B cell (primary cell): ENCODE data around the gene TCF12. TPM values are rescaled to one million over a fixed set of nuclear protein-coding genes. Genes with fewer than 3 reads are reported as not detected.
A peak's percentile ranks its signal among the peaks of the same experiment; 100 is the strongest.

ENCODE experiments used
- ATAC-seq: fragments of 200-7000 bp; cut with Tn5 transposase; one replicate; pipeline ENCODE4 v1.10.0; 2021; ENCODE audit warnings: low read depth, mild to moderate bottlenecking, moderate number of reproducible peaks, moderate library complexity
- CTCF ChIA-PET: fragments of 350-600 bp; sonication (Branson Sonifier 250); formaldehyde crosslinking; loops from one replicate; lab custom pipeline; 2021; ENCODE audit warnings: antibody characterized with exemption, inconsistent platforms; lab: Charles Lee
- POLR2A ChIA-PET: fragments of 350-600 bp; sonication (Branson Sonifier 250); formaldehyde crosslinking; loops from one replicate; lab custom pipeline; 2021; ENCODE audit warnings: antibody characterized with exemption; lab: Charles Lee
- DNase-seq: peaks from one replicate; pipeline ENCODE4 v3.0.0; 2013
- H2AFZ ChIP-seq: 2 replicates; pipeline ENCODE4 v1.6.1; 2012; ENCODE audit warnings: mild to moderate bottlenecking, low read depth, low read length; ENCODE audit not compliant: insufficient read depth, poor library complexity, severe bottlenecking
- H3K27ac ChIP-seq, 2 donors: 1 replicate in 1 of 2; 2 replicates in 1 of 2; pipeline ENCODE4 v1.5.1; 2012 to 2013; ENCODE audit warnings: low read length in 2 of 2, mild to moderate bottlenecking in 2 of 2, moderate library complexity in 1 of 2
- H3K27me3 ChIP-seq, 4 experiments: fragments of 200-600 bp in 1 of 4; sonication (generic) in 1 of 4; replicated peaks in 1 of 4; 1 replicate in 2 of 4; 2 replicates in 2 of 4; pipeline versions ENCODE4 v1.6.1 to v1.7.0; 2013 to 2016; ENCODE audit warnings: low read length in 3 of 4, mild to moderate bottlenecking in 2 of 4, mixed read lengths in 1 of 4, moderate library complexity in 1 of 4; ENCODE audit not compliant: insufficient read depth in 4 of 4, control insufficient read depth in 3 of 4; ENCODE audit errors: control extremely low read depth in 1 of 4
- H3K36me3 ChIP-seq, 2 experiments: replicated peaks in 1 of 2; 1 replicate in 1 of 2; 2 replicates in 1 of 2; pipeline versions ENCODE4 v1.6.1 to v1.7.1; 2013; ENCODE audit warnings: low read length in 1 of 2; ENCODE audit not compliant: insufficient read depth in 2 of 2, control insufficient read depth in 1 of 2; ENCODE audit errors: control extremely low read depth in 1 of 2, extremely low read depth in 1 of 2
- H3K4me1 ChIP-seq, 2 donors: fragments of 200-600 bp in 1 of 2; sonication (generic) in 1 of 2; 1 replicate in 1 of 2; 2 replicates in 1 of 2; pipeline versions ENCODE4 v1.5.1 to v1.6.1; 2013 to 2017; ENCODE audit warnings: low read length in 2 of 2; ENCODE audit not compliant: control insufficient read depth in 2 of 2, insufficient read depth in 2 of 2
- H3K4me2 ChIP-seq: replicated peaks from 2 replicates; pipeline ENCODE3; 2012; ENCODE audit warnings: mild to moderate bottlenecking, low read depth, low read length; ENCODE audit not compliant: poor library complexity, severe bottlenecking
- H3K4me3 ChIP-seq, 5 experiments: fragments of 200-600 bp in 1 of 5; sonication (generic) in 1 of 5; 1 replicate in 3 of 5; 2 replicates in 2 of 5; pipeline versions ENCODE4 v1.5.1 to v1.7.0; 2011 to 2016; ENCODE audit warnings: low read length in 4 of 5, mild to moderate bottlenecking in 4 of 5, low read depth in 2 of 5, control low read depth in 1 of 5, moderate library complexity in 1 of 5; ENCODE audit not compliant: insufficient read depth in 1 of 5; ENCODE audit errors: control extremely low read depth in 1 of 5, extremely low read depth in 1 of 5
- H3K79me2 ChIP-seq: fragments of 200-600 bp; sonication (generic); one replicate; pipeline ENCODE4 v1.6.0; 2016; ENCODE audit warnings: low read length; ENCODE audit not compliant: control insufficient read depth, insufficient read depth
- H3K9ac ChIP-seq: fragments of 200-600 bp; sonication (generic); 2 replicates; pipeline ENCODE4 v1.6.1; 2017; ENCODE audit warnings: mild to moderate bottlenecking, low read length, moderate library complexity
- H3K9me3 ChIP-seq, 3 donors: one replicate each; pipeline versions ENCODE4 v1.6.1 to v1.7.1; 2013; ENCODE audit warnings: low read length in 2 of 3; ENCODE audit not compliant: control insufficient read depth in 2 of 3, insufficient read depth in 1 of 3; ENCODE audit errors: control extremely low read depth in 1 of 3
- H4K20me1 ChIP-seq: 2 replicates; pipeline ENCODE4 v1.6.0; 2012; ENCODE audit warnings: mild to moderate bottlenecking, low read length; ENCODE audit not compliant: insufficient read depth, control insufficient read depth, poor library complexity, severe bottlenecking
- H3K27ac Mint-ChIP-seq: one replicate; pipeline ENCODE4 v1.8.0; 2021; ENCODE audit warnings: mixed read lengths
- H3K27me3 Mint-ChIP-seq: one replicate; pipeline ENCODE4 v1.8.0; 2021; ENCODE audit warnings: mixed read lengths
- H3K4me1 Mint-ChIP-seq: one replicate; pipeline ENCODE4 v1.8.0; 2021; ENCODE audit warnings: mixed read lengths
- H3K4me3 Mint-ChIP-seq: one replicate; pipeline ENCODE4 v1.8.0; 2021; ENCODE audit warnings: mixed read lengths
- H3K9me3 Mint-ChIP-seq: one replicate; pipeline ENCODE4 v1.8.0; 2022; ENCODE audit warnings: mixed read lengths; ENCODE audit not compliant: insufficient read depth
- CTCF ChIP-seq: fragments of 200-600 bp; IDR thresholded peaks from one replicate; pipeline ENCODE4 v1.8.0; 2022; ENCODE audit warnings: antibody characterized with exemption, mild to moderate bottlenecking
- EZH2 ChIP-seq: IDR thresholded peaks from 2 replicates; pipeline ENCODE4 v1.6.1; 2012; ENCODE audit warnings: borderline replicate concordance, low read depth, mild to moderate bottlenecking, moderate library complexity, low read length; ENCODE audit not compliant: insufficient read depth, poor library complexity, severe bottlenecking
- WGBS: methylation state at CpG from one replicate; pipeline ENCODE4 v1.1.5; 2013; ENCODE audit warnings: missing lambda C conversion rate; ENCODE audit not compliant: insufficient coverage; 5-methylcytosine and 5-hydroxymethylcytosine counted together
- intact Hi-C: fragments of 100-400 bp; cut with micrococcal nuclease; formaldehyde crosslinking; loops from one replicate; pipeline ENCODE4 v1.10.0; 2022
- polyA plus RNA-seq: library from polyadenylated mRNA; depleted of rRNA; stranded (reverse); fragments of >200 nt; gene quantifications from 2 replicates; pipeline ENCODE4 v1.2.3, GENCODE V29; 2012
- total RNA-seq, 2 donors: library from RNA; stranded (reverse); fragments of 120-200 nt in 1 of 2; gene quantifications; 1 replicate in 1 of 2; 2 replicates in 1 of 2; pipeline versions ENCODE4 v1.2.3 to v1.2.4, GENCODE V29; 2013 to 2022

The TCF12 gene
- total and polyA plus RNA-seq, 2 donors (not counting 1 experiment from before 2014, with no cell fraction given): 27.1 to 131 TPM

GRCh38 chr15:57310876-57311275 is 392.4 kb downstream of the TCF12 start:
- no peaks in the 10 kb centered on the region for H3K9me3 Mint-ChIP-seq
- H4K20me1 ChIP-seq: peaks cover 51% of the 10 kb centered on the region
- DNase-seq: no peak
- peaks cover 0 to 23% of the 10 kb centered on the region in 2 experiments for H3K36me3 ChIP-seq
- intact Hi-C loops: no loop called here
- peaks cover 0 to 10% (median 0%) of the 10 kb centered on the region in 3 donors for H3K9me3 ChIP-seq
- ATAC-seq: no peak
- 91% methylated on average over 9 of the region's 9 CpGs for WGBS
- peaks cover 12 to 16% of the 10 kb centered on the region in 2 donors for H3K4me1 ChIP-seq
- CTCF ChIA-PET: interaction anchor here (1.2 to 14.9 kb wide), 4 partner anchors 30 to 217 kb away, joined by 3 to 323 read pairs (median 6); no protein-coding TSS in a partner anchor
- POLR2A ChIA-PET: no interaction called here
- peaks cover 26% of the 10 kb centered on the region for H3K4me1 Mint-ChIP-seq
- peaks cover 49% of the 10 kb centered on the region for H3K79me2 ChIP-seq
- no peak overlapping the region for H2AFZ ChIP-seq
- H3K27me3 Mint-ChIP-seq: no peaks in the 10 kb centered on the region
- H3K27me3 ChIP-seq: no peaks in the 10 kb centered on the region
- no peak overlapping the region for H3K9ac ChIP-seq
- H3K27ac ChIP-seq: peak overlapping the region in 1 of 2 donors; percentile 44
- H3K4me3 ChIP-seq: no peak overlapping the region
- H3K4me2 ChIP-seq: no peak overlapping the region
- peak overlapping the region; percentile 12 for H3K27ac Mint-ChIP-seq
- H3K4me3 Mint-ChIP-seq: no peak overlapping the region
- TF ChIP-seq EZH2 (no peak), CTCF (no peak)

GRCh38 chr15:57312006-57312317 is 393.5 kb downstream of the TCF12 start:
- H3K9me3 Mint-ChIP-seq: no peaks in the 10 kb centered on the region
- intact Hi-C loops: no loop called here
- ATAC-seq (no peak), DNase-seq (no peak)
- POLR2A ChIA-PET: no interaction called here
- H3K4me1 Mint-ChIP-seq: peaks cover 16% of the 10 kb centered on the region
- Histone ChIP-seq H3K4me1 (peaks cover 5 to 8% of the 10 kb centered on the region in 2 donors), H3K9me3 (peaks cover 0 to 10% (median 0%) of the 10 kb centered on the region in 3 donors), H2AFZ (no peak overlapping the region), H3K4me2 (no peak overlapping the region), H3K27me3 (no peaks in the 10 kb centered on the region), H3K4me3 (no peak overlapping the region), H3K9ac (no peak overlapping the region), H4K20me1 (peaks cover 40% of the 10 kb centered on the region), H3K79me2 (peaks cover 48% of the 10 kb centered on the region), H3K27ac (peak overlapping the region in 1 of 2 donors; percentile 36), H3K36me3 (peaks cover 0 to 16% of the 10 kb centered on the region in 2 experiments)
- H3K27me3 Mint-ChIP-seq: no peaks in the 10 kb centered on the region
- TF ChIP-seq CTCF: no peak
- TF ChIP-seq EZH2: no peak
- 100% methylated on average over 3 of the region's 6 CpGs for WGBS
- CTCF ChIA-PET: interaction anchor here (1.2 to 14.9 kb wide), 3 partner anchors 98 to 215 kb away, joined by 5 to 323 read pairs (median 6); no protein-coding TSS in a partner anchor
- H3K4me3 Mint-ChIP-seq: no peak overlapping the region
- no peak overlapping the region for H3K27ac Mint-ChIP-seq
